Tibial nerve (tissue), 4 donors: ENCODE results near the gene AFG3L2. TPM values are rescaled to one million over a fixed set of nuclear protein-coding genes. Genes with fewer than 3 reads are reported as not detected.
A peak's percentile ranks its signal among the peaks of the same experiment; 100 is the strongest.

Source experiments
- DNase-seq, 2 donors: peaks; one replicate each; pipeline ENCODE4 v3.0.0-alpha.2; 2019; ENCODE audit warnings: low spot score in 2 of 2
- H3K27ac ChIP-seq, 4 donors: fragments of 200-600 bp; sonication (generic) in 3 of 4; one replicate each; pipeline ENCODE4 v1.5.1; 2017 to 2019; ENCODE audit warnings: mild to moderate bottlenecking in 1 of 4
- H3K27me3 ChIP-seq, 2 donors: fragments of 200-600 bp; sonication (generic) in 1 of 2; one replicate each; pipeline versions ENCODE4 v1.5.1 to v1.6.0; 2017 to 2019
- H3K36me3 ChIP-seq, 3 donors: fragments of 200-600 bp; sonication (generic); one replicate each; pipeline ENCODE4 v1.5.1; 2018 to 2019
- H3K4me1 ChIP-seq, 4 donors: fragments of 200-600 bp; sonication (generic) in 3 of 4; one replicate each; pipeline ENCODE4 v1.5.1; 2017 to 2019
- H3K4me3 ChIP-seq, 4 donors: fragments of 200-600 bp; sonication (generic) in 3 of 4; one replicate each; pipeline ENCODE4 v1.5.1; 2017 to 2019; ENCODE audit warnings: mild to moderate bottlenecking in 1 of 4, moderate library complexity in 1 of 4
- H3K9me3 ChIP-seq, 4 donors: fragments of 200-600 bp; sonication (generic) in 3 of 4; one replicate each; pipeline ENCODE4 v1.5.1; 2017 to 2019
- CTCF ChIP-seq, 5 experiments: fragments of 200-600 bp in 3 of 5; fragments of 450-650 bp in 2 of 5; sonication (generic) in 3 of 5; IDR thresholded peaks; one replicate each; pipeline ENCODE4 v1.5.1; 2016 to 2019; ENCODE audit warnings: antibody characterized with exemption in 5 of 5, mild to moderate bottlenecking in 3 of 5, moderate library complexity in 2 of 5
- EP300 ChIP-seq, 2 donors: sonication (generic); formaldehyde crosslinking; IDR thresholded peaks; one replicate each; pipeline ENCODE4 v1.6.1; 2017; ENCODE audit warnings: antibody characterized with exemption in 2 of 2, mild to moderate bottlenecking in 1 of 2
- POLR2A ChIP-seq, 2 donors: fragments of 450-650 bp; IDR thresholded peaks; one replicate each; pipeline ENCODE4 v1.6.1; 2017; ENCODE audit warnings: antibody characterized with exemption in 2 of 2, mild to moderate bottlenecking in 2 of 2, moderate library complexity in 2 of 2
- WGBS, 2 donors: methylation state at CpG; one replicate each; pipeline ENCODE4 v1.1.5; 2018; 5-methylcytosine and 5-hydroxymethylcytosine counted together
- total RNA-seq, 4 donors: library from RNA; depleted of rRNA; stranded (reverse); fragments of >200 nt; gene quantifications; one replicate each; pipeline ENCODE4 v1.1.0, GENCODE V29; 2016

Gene AFG3L2
- total RNA-seq, 4 donors from 2014 or later, result 35.7 to 54.8 (median 42.5) TPM

GRCh38 chr18:12372406-12372805, 4.6 kb downstream of the AFG3L2 start:
- DNase-seq, result no peak
- WGBS, 2 donors, result 27 to 42% methylated on average over 3 of the region's 3 CpGs

GRCh38 chr18:12371590-12371989, 5.4 kb downstream of the AFG3L2 start:
- Histone ChIP-seq H3K27ac (peak overlapping the region in 1 of 4 donors; percentile 32), H3K4me1 (peaks cover 0 to 47% (median 29%) of the 10 kb centered on the region in 4 donors), H3K36me3 (peaks cover 0 to 30% (median under 1%) of the 10 kb centered on the region in 3 donors), H3K9me3 (no peaks in the 10 kb centered on the region), H3K27me3 (no peaks in the 10 kb centered on the region), H3K4me3 (no peak overlapping the region)
- TF ChIP-seq EP300 (IDR thresholded peaks at IDR 0.05) (no peak), POLR2A (IDR thresholded peaks at IDR 0.05) (no peak), CTCF (IDR thresholded peaks at IDR 0.05) (no peak)
- no peak for DNase-seq
- 82 to 86% methylated on average over 2 of the region's 2 CpGs for WGBS, 2 donors

More at GRCh38 chr18:12372406-12372805, 4.6 kb downstream of the AFG3L2 start:
- H3K27me3 ChIP-seq, result no peaks in the 10 kb centered on the region
- peaks cover 0 to 22% (median 0%) of the 10 kb centered on the region in 3 donors for H3K36me3 ChIP-seq
- H3K27ac ChIP-seq, result peak overlapping the region in 1 of 4 donors; percentile 5
- no peaks in the 10 kb centered on the region for H3K9me3 ChIP-seq
- H3K4me3 ChIP-seq, result no peak overlapping the region
- peaks cover 0 to 47% (median 29%) of the 10 kb centered on the region in 4 donors for H3K4me1 ChIP-seq
- TF ChIP-seq CTCF (IDR thresholded peaks at IDR 0.05) (no peak), POLR2A (IDR thresholded peaks at IDR 0.05) (no peak), EP300 (IDR thresholded peaks at IDR 0.05) (no peak)

- Histone ChIP-seq H3K4me1 (peaks cover 0 to 29% (median 16%) of the 10 kb centered on the region in 4 donors), H3K9me3 (no peaks in the 10 kb centered on the region), H3K4me3 (no peak overlapping the region), H3K27me3 (no peaks in the 10 kb centered on the region), H3K36me3 (peaks cover 0 to 54% (median 4%) of the 10 kb centered on the region in 3 donors), H3K27ac (no peak overlapping the region)
- 91% methylated on average over 7 of the region's 7 CpGs for WGBS, 2 donors
- no peak for DNase-seq
- no peak for TF ChIP-seq EP300 (IDR thresholded peaks at IDR 0.05)
- no peak for TF ChIP-seq CTCF (IDR thresholded peaks at IDR 0.05)
- TF ChIP-seq POLR2A (IDR thresholded peaks at IDR 0.05), result no peak
These were observed 7.8 kb downstream of the AFG3L2 start for GRCh38 chr18:12369211-12369610.

GRCh38 chr18:12366784-12367183, 10.2 kb downstream of the AFG3L2 start:
- Histone ChIP-seq H3K27me3 (no peaks in the 10 kb centered on the region), H3K36me3 (peaks cover 4 to 78% (median 7%) of the 10 kb centered on the region in 3 donors), H3K4me1 (peaks cover 0 to 15% (median 2%) of the 10 kb centered on the region in 4 donors), H3K9me3 (no peaks in the 10 kb centered on the region), H3K4me3 (no peak overlapping the region), H3K27ac (no peak overlapping the region)
- no peak for DNase-seq
- WGBS, 2 donors, result 79 to 86% methylated on average over 5 of the region's 5 CpGs
- TF ChIP-seq EP300 (IDR thresholded peaks at IDR 0.05) (no peak), POLR2A (IDR thresholded peaks at IDR 0.05) (no peak), CTCF (IDR thresholded peaks at IDR 0.05) (no peak)

GRCh38 chr18:12366379-12366778, 10.6 kb downstream of the AFG3L2 start:
- H3K9me3 ChIP-seq, result no peaks in the 10 kb centered on the region
- no peak overlapping the region for H3K27ac ChIP-seq
- DNase-seq, result no peak
- TF ChIP-seq EP300 (IDR thresholded peaks at IDR 0.05) (no peak), POLR2A (IDR thresholded peaks at IDR 0.05) (no peak), CTCF (IDR thresholded peaks at IDR 0.05) (no peak)
- H3K36me3 ChIP-seq, result peaks cover 4 to 82% (median 7%) of the 10 kb centered on the region in 3 donors
- WGBS, 2 donors, result 83 to 89% methylated on average over 8 of the region's 8 CpGs
- no peaks in the 10 kb centered on the region for H3K27me3 ChIP-seq
- no peak overlapping the region for H3K4me3 ChIP-seq
- H3K4me1 ChIP-seq, result peaks cover 0 to 15% (median 2%) of the 10 kb centered on the region in 4 donors
